22Rv1 (cell line): ENCODE results near the gene PBX1.

Source experiments
- CTCF ChIP-seq: fragments of 450-650 bp; IDR thresholded peaks from 2 replicates; pipeline ENCODE4 v1.5.1; 2017; ENCODE audit warnings: mild to moderate bottlenecking
- ZFX ChIP-seq: fragments of 450-650 bp; IDR thresholded peaks from 2 replicates; pipeline ENCODE4 v1.6.1; 2017; ENCODE audit warnings: antibody characterized with exemption, borderline replicate concordance

GRCh38 chr1:164855716-164856329 is 296.8 kb downstream of the PBX1 start:
- no peak for TF ChIP-seq CTCF
- TF ChIP-seq ZFX, result no peak
